HEK293T (cell line): ENCODE data around the gene TMEM39B.

Experiments used
- ARNT ChIP-seq: fragments of 450-650 bp; IDR thresholded peaks from 2 replicates; pipeline ENCODE4 v1.6.1; 2017; ENCODE audit warnings: mild to moderate bottlenecking
- SP1 ChIP-seq: fragments of 450-650 bp; IDR thresholded peaks from 2 replicates; pipeline ENCODE4 v1.6.1; 2017
- SUZ12 ChIP-seq: fragments of 450-650 bp; IDR thresholded peaks from 2 replicates; pipeline ENCODE4 v1.6.1; 2016; ENCODE audit warnings: mild to moderate bottlenecking

- TF ChIP-seq ARNT (no peak), SP1 (no peak), SUZ12 (no peak)
These were observed 44.0 kb upstream of the TMEM39B start for GRCh38 chr1:32028746-32029145.
